WI38 (cell line): ENCODE results near the gene RERE.

Experiments used
- H3K4me3 ChIP-seq: 2 replicates; pipeline ENCODE4 v1.5.1; 2011; ENCODE audit warnings: low read depth, mild to moderate bottlenecking, control low read depth, low read length
- CTCF ChIP-seq: IDR thresholded peaks from 2 replicates; pipeline ENCODE4 v1.5.1; 2012; ENCODE audit warnings: low read depth, mild to moderate bottlenecking, control low read depth, low read length

Gene RERE

GRCh38 chr1:8431019-8431418, 386.4 kb downstream of the RERE start:
- no peak overlapping the region for H3K4me3 ChIP-seq
- no peak for TF ChIP-seq CTCF

GRCh38 chr1:8430476-8430875, 387.0 kb downstream of the RERE start:
- H3K4me3 ChIP-seq = no peak overlapping the region
- TF ChIP-seq CTCF = no peak

GRCh38 chr1:8429549-8430110, 387.8 kb downstream of the RERE start:
- TF ChIP-seq CTCF = no peak
- no peak overlapping the region for H3K4me3 ChIP-seq

- TF ChIP-seq CTCF = no peak
- no peak overlapping the region for H3K4me3 ChIP-seq
Observed at GRCh38 chr1:8428441-8428840, 389.0 kb downstream of the RERE start.

GRCh38 chr1:8427986-8428385, 389.5 kb downstream of the RERE start:
- TF ChIP-seq CTCF = no peak
- no peak overlapping the region for H3K4me3 ChIP-seq

GRCh38 chr1:8427493-8427892, 389.9 kb downstream of the RERE start:
- H3K4me3 ChIP-seq = no peak overlapping the region

GRCh38 chr1:8426996-8427395, 390.4 kb downstream of the RERE start:
- no peak for TF ChIP-seq CTCF

More at GRCh38 chr1:8427493-8427892, 389.9 kb downstream of the RERE start:
- no peak for TF ChIP-seq CTCF

More at GRCh38 chr1:8426996-8427395, 390.4 kb downstream of the RERE start:
- no peak overlapping the region for H3K4me3 ChIP-seq
